GM18505 (cell line): ENCODE results near the gene PSMA3.

ENCODE experiments used
- ATAC-seq: cut with Tn5 transposase; IDR thresholded peaks from one replicate; pipeline ENCODE4 v1.9.1; 2021; ENCODE audit not compliant: unreplicated experiment
- POLR2A ChIP-seq: IDR thresholded peaks from 4 replicates; pipeline ENCODE4 v1.6.1; 2011; ENCODE audit warnings: borderline replicate concordance; ENCODE audit not compliant: insufficient read depth, insufficient read length; ENCODE audit errors: extremely low read depth

Gene PSMA3

GRCh38 chr14:58244556-58245387 is at the start of gene PSMA3:
Gene PSMA3 (plus strand): TSS chr14:58244843. CDS start chr14:58244921, 78 bp downstream.
- peak; percentile 89 for ATAC-seq
- TF ChIP-seq POLR2A = peak; percentile 96

GRCh38 chr14:58196198-58196597 is 48.4 kb upstream of the PSMA3 start:
- no peak for ATAC-seq
- no peak for TF ChIP-seq POLR2A

GRCh38 chr14:58198086-58198485 is 46.6 kb upstream of the PSMA3 start:
- no peak for ATAC-seq
- no peak for TF ChIP-seq POLR2A

GRCh38 chr14:58199726-58200479 is 44.7 kb upstream of the PSMA3 start, which contains the start of gene ACTR10:
Gene ACTR10 (plus strand): TSS chr14:58200149. CDS start chr14:58200218, 69 bp downstream.
- peak; percentile 92 for ATAC-seq

GRCh38 chr14:58200480-58200841 is 44.2 kb upstream of the PSMA3 start:
- peak; percentile 11 for ATAC-seq
- no peak for TF ChIP-seq POLR2A

More at GRCh38 chr14:58199726-58200479, 44.7 kb upstream of the PSMA3 start, which contains the start of gene ACTR10:
- TF ChIP-seq POLR2A = peak; percentile 77

GRCh38 chr14:58200846-58201245 is 43.8 kb upstream of the PSMA3 start:
- no peak for TF ChIP-seq POLR2A
- ATAC-seq = no peak

- no peak for TF ChIP-seq POLR2A
- ATAC-seq = no peak
These were observed 31.5 kb upstream of the PSMA3 start for GRCh38 chr14:58213176-58213575.

GRCh38 chr14:58215191-58215914 is 29.3 kb upstream of the PSMA3 start:
- no peak for TF ChIP-seq POLR2A
- no peak for ATAC-seq

- ATAC-seq = no peak
- no peak for TF ChIP-seq POLR2A
These were observed 28.1 kb upstream of the PSMA3 start for GRCh38 chr14:58216544-58216943.

- no peak for ATAC-seq
- TF ChIP-seq POLR2A = no peak
These were observed 17.4 kb upstream of the PSMA3 start for GRCh38 chr14:58227096-58227819.

GRCh38 chr14:58238252-58239243 is 6.1 kb upstream of the PSMA3 start:
- no peak for ATAC-seq
- TF ChIP-seq POLR2A = no peak
